ENCODE measurements around the gene PTPRA. TPM values are rescaled to one million over a fixed set of nuclear protein-coding genes. Genes with fewer than 3 reads are reported as not detected.

Gene PTPRA
- total RNA-seq, 1 experiment from 2014 or later = 45.2 TPM

DNA sequence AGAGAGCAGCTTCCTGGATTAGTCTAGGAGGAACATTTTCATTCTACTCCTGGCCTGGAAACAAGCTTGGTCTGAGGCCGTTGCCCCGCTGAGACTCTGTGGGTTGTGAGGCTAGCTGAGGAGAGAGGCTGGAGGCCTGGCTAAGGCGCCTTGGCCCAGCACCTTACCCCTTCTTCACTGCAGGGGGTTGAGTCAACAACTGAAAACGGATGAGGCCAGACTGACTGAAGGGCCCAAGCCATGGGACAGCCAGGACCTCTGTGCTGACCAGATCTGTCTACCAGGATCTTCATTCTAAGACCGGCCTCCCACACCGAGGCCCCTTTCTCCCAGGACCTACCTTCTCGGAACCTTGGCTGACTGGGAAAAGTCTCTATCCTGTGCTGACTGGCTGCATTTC is 214.8 kb downstream of the PTPRA start:
- H3K9me3 ChIP-seq (ENCODE audit: control insufficient read depth, low read depth, low read length) = no peaks in the 10 kb centered on the region
- H2AFZ ChIP-seq (ENCODE audit: low read length) = no peak overlapping the region
- H3K79me2 ChIP-seq (ENCODE audit: insufficient read depth, low read length) = no peaks in the 10 kb centered on the region
- H3K4me3 Mint-ChIP-seq = no peak overlapping the region
- H3K18ac ChIP-seq (ENCODE audit: insufficient read length, low read depth, low read length) = no peak overlapping the region
- H4K8ac ChIP-seq (replicated peaks; ENCODE audit: insufficient read length, low read depth, low read length) = no peak overlapping the region
- no peaks in the 10 kb centered on the region for H3K36me3 Mint-ChIP-seq (ENCODE audit: insufficient read depth in 1 of 3, low read depth in 3 of 3)
- no peak overlapping the region for H2AK5ac ChIP-seq (ENCODE audit: insufficient read length, low read length)
- no peak overlapping the region for H3K27ac Mint-ChIP-seq
- no peak overlapping the region for H3K27ac ChIP-seq (ENCODE audit: insufficient read length, low read depth, low read length)
- TF ChIP-seq, protein P1, sequence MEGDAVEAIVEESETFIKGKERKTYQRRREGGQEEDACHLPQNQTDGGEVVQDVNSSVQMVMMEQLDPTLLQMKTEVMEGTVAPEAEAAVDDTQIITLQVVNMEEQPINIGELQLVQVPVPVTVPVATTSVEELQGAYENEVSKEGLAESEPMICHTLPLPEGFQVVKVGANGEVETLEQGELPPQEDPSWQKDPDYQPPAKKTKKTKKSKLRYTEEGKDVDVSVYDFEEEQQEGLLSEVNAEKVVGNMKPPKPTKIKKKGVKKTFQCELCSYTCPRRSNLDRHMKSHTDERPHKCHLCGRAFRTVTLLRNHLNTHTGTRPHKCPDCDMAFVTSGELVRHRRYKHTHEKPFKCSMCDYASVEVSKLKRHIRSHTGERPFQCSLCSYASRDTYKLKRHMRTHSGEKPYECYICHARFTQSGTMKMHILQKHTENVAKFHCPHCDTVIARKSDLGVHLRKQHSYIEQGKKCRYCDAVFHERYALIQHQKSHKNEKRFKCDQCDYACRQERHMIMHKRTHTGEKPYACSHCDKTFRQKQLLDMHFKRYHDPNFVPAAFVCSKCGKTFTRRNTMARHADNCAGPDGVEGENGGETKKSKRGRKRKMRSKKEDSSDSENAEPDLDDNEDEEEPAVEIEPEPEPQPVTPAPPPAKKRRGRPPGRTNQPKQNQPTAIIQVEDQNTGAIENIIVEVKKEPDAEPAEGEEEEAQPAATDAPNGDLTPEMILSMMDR (conservative IDR thresholded peaks at IDR 0.05) = no peak
- H3K9me3 Mint-ChIP-seq = no peaks in the 10 kb centered on the region
- H3K9ac ChIP-seq (ENCODE audit: extremely low read depth, insufficient read length, low read length) = no peak overlapping the region
- H3K79me1 ChIP-seq (ENCODE audit: insufficient read depth, low read depth, low read length, poor library complexity, severe bottlenecking) = no peaks in the 10 kb centered on the region
- H2BK20ac ChIP-seq (ENCODE audit: low read depth, low read length, poor library complexity, severe bottlenecking) = no peak overlapping the region
- H4K20me1 ChIP-seq (ENCODE audit: control insufficient read depth, insufficient read depth, insufficient read length) = no peaks in the 10 kb centered on the region
- no CpG with 5 or more reads among the region's 7 CpGs for WGBS (ENCODE audit: extremely low coverage, insufficient read length, low lambda C conversion rate)
- no peak overlapping the region; the same call in 1 of the 2 replicates for H3K14ac ChIP-seq (ENCODE audit: insufficient read depth, low read length)
- H3K27me3 Mint-ChIP-seq (ENCODE audit: low read depth) = peaks cover 44% of the 10 kb centered on the region
- no peak overlapping the region for H3K4me2 ChIP-seq (ENCODE audit: insufficient read depth, insufficient read length, low read length)
- peaks cover 7% of the 10 kb centered on the region for H3K23me2 ChIP-seq (ENCODE audit: insufficient read length, low read depth, low read length, poor library complexity, severe bottlenecking)
- H3K4me1 Mint-ChIP-seq = peaks cover 0 to 10% of the 10 kb centered on the region in 2 experiments; a peak in 2 of 4 replicates
- H2BK120ac ChIP-seq (ENCODE audit: low read depth, low read length, poor library complexity, severe bottlenecking) = no peak overlapping the region
- no peak overlapping the region for H3K23ac ChIP-seq (ENCODE audit: insufficient read length, low read depth, low read length)
- H3K27me3 ChIP-seq (ENCODE audit: insufficient read depth, low read length) = peaks cover 6% of the 10 kb centered on the region
- no peak overlapping the region for H3K4ac ChIP-seq (ENCODE audit: low read depth, low read length)
- H2BK15ac ChIP-seq (ENCODE audit: low read depth, low read length) = no peak overlapping the region
- no peak overlapping the region for H2BK5ac ChIP-seq (ENCODE audit: insufficient read length, low read length)
- H4K91ac ChIP-seq (ENCODE audit: insufficient read length, low read depth, low read length) = no peak overlapping the region
- no peak overlapping the region for H3K56ac ChIP-seq (ENCODE audit: insufficient read length, low read depth, low read length)
- no peaks in the 10 kb centered on the region; the same call in 1 of the 2 replicates for H3K4me1 ChIP-seq (ENCODE audit: insufficient read depth, low read length)
- H2BK12ac ChIP-seq (ENCODE audit: insufficient read length, low read depth, low read length) = no peak overlapping the region
- no peak overlapping the region for H4K5ac ChIP-seq (ENCODE audit: insufficient read length, low read depth, low read length)
- DNase-seq = no peak
- H3T11ph ChIP-seq (ENCODE audit: low read length) = no peak overlapping the region

Other genes starting within 250 kb of the PTPRA start
- 756 and 774 TPM in 2 replicates for gene NOP56, start 220.8 kb upstream of the PTPRA start, total RNA-seq (2021)
- gene IDH3B, start 209.3 kb upstream of the PTPRA start, total RNA-seq (2021) = 114 and 122 TPM in 2 replicates
- gene EBF4, start 180.7 kb upstream of the PTPRA start, total RNA-seq (2021) = 3.9 and 4.3 TPM in 2 replicates
- 69.0 and 70.0 TPM in 2 replicates for gene CPXM1, start 72.9 kb upstream of the PTPRA start, total RNA-seq (2021)
- not detected in 2 replicates for gene C20orf141, start 58.5 kb upstream of the PTPRA start, total RNA-seq (2021)
- not detected in 2 replicates for gene TMEM239, start 57.1 kb upstream of the PTPRA start, total RNA-seq (2021)
- 27.2 and 30.8 TPM in 2 replicates for gene PCED1A, start 32.8 kb upstream of the PTPRA start, total RNA-seq (2021)
- 31.6 and 32.1 TPM in 2 replicates for gene VPS16, start 32.7 kb upstream of the PTPRA start, total RNA-seq (2021)
- gene GNRH2, start 170.1 kb downstream of the PTPRA start, total RNA-seq (2021) = 0.50 and 1.1 TPM in 2 replicates
- gene MRPS26, start 172.6 kb downstream of the PTPRA start, total RNA-seq (2021) = 97.6 and 102 TPM in 2 replicates
- 0.64 TPM in 1 of 2 replicates, not detected in the other for gene OXT, start 198.1 kb downstream of the PTPRA start, total RNA-seq (2021)
- not detected in 2 replicates for gene AVP, start 211.2 kb downstream of the PTPRA start, total RNA-seq (2021)